ENCODE measurements around the gene TLR2.

TLR2 gene

GRCh38 chr4:153733751-153734448, 49.8 kb downstream of the TLR2 start:
- DNase-seq, result no peak

GRCh38 chr4:153735906-153736461, 51.9 kb downstream of the TLR2 start:
- DNase-seq, result no peak

GRCh38 chr4:153741541-153741940, 57.5 kb downstream of the TLR2 start:
- peak in 1 of 2 experiments; percentile 23 for DNase-seq

- DNase-seq, result no peak
Measured at GRCh38 chr4:153745651-153746050, 61.6 kb downstream of the TLR2 start.

- DNase-seq, result no peak
Measured at GRCh38 chr4:153747406-153747955, 63.4 kb downstream of the TLR2 start.

- no peak for DNase-seq
Measured at GRCh38 chr4:153748378-153748777, 64.3 kb downstream of the TLR2 start.

GRCh38 chr4:153750197-153750817, 66.2 kb downstream of the TLR2 start:
- DNase-seq, result peak; percentile 70 to 80

GRCh38 chr4:153755186-153755585, 71.1 kb downstream of the TLR2 start:
- no peak for DNase-seq
